ENCODE measurements around the gene CA5A. TPM values are rescaled to one million over a fixed set of nuclear protein-coding genes. Genes with fewer than 3 reads are reported as not detected.

Gene CA5A
- total and polyA plus RNA-seq, 12 donors: 0.15 to 0.65 (median 0.29) TPM; not detected in 7

DNA sequence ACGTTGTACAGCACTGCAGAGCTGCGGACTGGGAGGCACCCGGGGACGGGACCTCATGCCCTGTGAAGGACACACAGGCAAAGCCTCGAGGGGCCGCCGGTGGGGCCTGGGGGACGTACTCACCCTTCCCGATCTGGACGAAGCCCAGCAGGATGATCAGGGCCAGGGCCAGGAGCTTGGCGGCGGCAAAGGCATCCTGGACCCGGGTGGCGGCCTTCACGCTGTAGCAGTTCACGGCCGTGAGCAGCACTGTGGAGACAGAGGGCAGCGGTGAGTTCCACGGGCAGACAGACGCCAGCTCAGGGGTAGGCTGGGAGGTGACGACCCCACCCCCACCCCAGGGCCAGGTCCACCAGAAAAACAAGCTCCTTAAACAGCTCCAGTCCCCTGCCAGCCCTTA lies 84.7 kb downstream of the CA5A start:
- TF ChIP-seq CTCF (IDR thresholded peaks at IDR 0.05): no peak
- whole genome bisulfite sequencing, 2 donors: 78 to 82% methylated on average over 21 of the region's 21 CpGs
- no peak overlapping the region for H3K4me3 ChIP-seq
- no peak for ATAC-seq
- H3K27me3 ChIP-seq: peaks cover 0 to 8% (median 0%) of the 10 kb centered on the region in 7 donors
- intact Hi-C loops (cut with DNase I): loop anchor here in 5 of 10 donors (2.0 to 10.0 kb wide), 4 partner anchors 19 to 57 kb away; no protein-coding TSS in a partner anchor
- H3K36me3 ChIP-seq: peaks cover 0 to 37% (median 0%) of the 10 kb centered on the region in 9 donors
- no peaks in the 10 kb centered on the region for H3K9me3 ChIP-seq
- H3K4me1 ChIP-seq: peaks cover 4 to 54% (median 27%) of the 10 kb centered on the region in 9 donors
- H3K27ac ChIP-seq: no peak overlapping the region
- no peak for DNase-seq

DNA sequence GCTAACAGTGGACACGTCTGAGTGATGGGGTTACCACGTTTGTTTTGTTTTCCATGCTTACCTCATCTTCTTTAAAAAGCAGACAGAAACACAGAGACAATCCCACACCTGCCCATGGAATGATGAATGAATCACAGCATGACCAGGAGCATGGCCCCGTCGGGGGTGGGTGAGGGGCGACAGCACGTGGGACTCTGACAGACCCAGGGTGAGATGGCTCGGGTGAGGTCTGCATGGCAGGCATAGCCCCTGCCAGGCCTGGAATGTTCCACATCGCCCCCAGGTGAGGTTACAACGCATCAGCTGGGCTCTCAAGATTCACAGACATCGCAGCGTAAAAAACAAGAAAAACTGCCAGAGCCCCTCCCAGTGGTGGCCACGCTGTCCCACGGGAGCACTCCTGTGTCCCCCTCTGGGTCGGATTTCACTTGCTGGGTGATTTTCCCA lies 85.2 kb downstream of the CA5A start:
- Histone ChIP-seq H3K27me3 (peaks cover 0 to 8% (median 0%) of the 10 kb centered on the region in 7 donors), H3K4me3 (no peak overlapping the region), H3K27ac (no peak overlapping the region), H3K4me1 (peaks cover 5 to 50% (median 27%) of the 10 kb centered on the region in 9 donors), H3K36me3 (peaks cover 0 to 37% (median 0%) of the 10 kb centered on the region in 9 donors), H3K9me3 (no peaks in the 10 kb centered on the region)
- no peak for DNase-seq
- no peak for TF ChIP-seq CTCF (IDR thresholded peaks at IDR 0.05)
- 86% methylated on average over 14 of the region's 14 CpGs for whole genome bisulfite sequencing, 2 donors
- intact Hi-C loops (cut with DNase I): loop anchor here in 5 of 10 donors (2.0 to 10.0 kb wide), 4 partner anchors 20 to 58 kb away; no protein-coding TSS in a partner anchor
- ATAC-seq: no peak

- H3K27me3 ChIP-seq: peaks cover 0 to 8% (median 0%) of the 10 kb centered on the region in 7 donors
- DNase-seq (peak; percentile 58 to 72), ATAC-seq (peak in 5 of 8 donors; percentile 5 to 41 (median 21))
- H3K9me3 ChIP-seq: no peaks in the 10 kb centered on the region
- 53 to 56% methylated on average over 24 to 25 of the region's 25 CpGs for WGBS, 2 donors
- no peak overlapping the region for H3K4me3 ChIP-seq
- H3K27ac ChIP-seq: no peak overlapping the region
- H3K4me1 ChIP-seq: peaks cover 9 to 47% (median 27%) of the 10 kb centered on the region in 9 donors
- intact Hi-C loops (cut with DNase I): loop anchor here in 5 of 10 donors (2.0 to 10.0 kb wide), 4 partner anchors 20 to 58 kb away; no protein-coding TSS in a partner anchor
- H3K36me3 ChIP-seq: peaks cover 0 to 37% (median 0%) of the 10 kb centered on the region in 9 donors
- peak; percentile 83 to 99 (median 89) for TF ChIP-seq CTCF (IDR thresholded peaks at IDR 0.05)
Measured at GRCh38 chr16:87850009-87851006, 86.0 kb downstream of the CA5A start.

DNA sequence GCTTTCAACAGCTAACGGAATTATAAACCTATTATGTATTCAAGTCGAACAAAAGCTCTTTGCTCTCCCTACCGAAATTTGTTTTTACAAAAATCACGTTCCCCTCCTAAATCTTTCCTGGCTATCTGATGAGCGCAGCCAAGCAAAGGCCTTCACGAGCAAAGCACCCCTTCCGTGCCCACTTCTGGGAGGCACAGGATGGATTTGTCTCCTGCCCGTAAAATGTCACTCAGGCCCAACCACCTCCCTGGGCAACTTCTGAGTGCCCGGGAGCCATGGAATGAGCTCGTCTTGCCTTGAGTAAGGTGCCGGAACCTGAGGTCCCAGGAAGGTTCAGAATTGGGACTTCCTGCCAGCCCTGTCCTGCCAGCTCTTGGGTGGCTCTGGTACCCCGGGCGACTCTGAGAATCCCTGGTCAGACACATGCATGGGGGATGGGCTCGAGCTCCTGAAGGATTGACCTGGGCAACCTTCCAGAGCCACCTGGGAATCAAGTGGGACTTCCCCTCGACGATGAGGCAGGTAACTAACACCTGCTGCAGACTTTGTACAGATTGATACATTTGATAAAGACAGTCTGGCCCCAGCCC lies 86.8 kb downstream of the CA5A start:
- 83 to 84% methylated on average over 16 of the region's 16 CpGs for WGBS, 2 donors
- DNase-seq (no peak), ATAC-seq (no peak)
- Histone ChIP-seq H3K4me3 (no peak overlapping the region), H3K4me1 (peaks cover 9 to 39% (median 27%) of the 10 kb centered on the region in 9 donors), H3K27ac (no peak overlapping the region), H3K36me3 (peaks cover 0 to 37% (median 0%) of the 10 kb centered on the region in 9 donors), H3K9me3 (no peaks in the 10 kb centered on the region), H3K27me3 (peaks cover 0 to 6% (median 0%) of the 10 kb centered on the region in 7 donors)
- no peak for TF ChIP-seq CTCF (IDR thresholded peaks at IDR 0.05)
- intact Hi-C loops (cut with DNase I): loop anchor here in 5 of 10 donors (2.0 to 10.0 kb wide), 4 partner anchors 21 to 59 kb away; no protein-coding TSS in a partner anchor
